NCI-H510A treated with DMSO at 0.1 percent for 48 hours (cell line): Measurements from ENCODE around the gene CIPC.

Experiments
- DNase-seq: peaks from one replicate; lab custom pipeline; 2025; lab: John Stamatoyannopoulos, UW

CIPC gene, protein sequence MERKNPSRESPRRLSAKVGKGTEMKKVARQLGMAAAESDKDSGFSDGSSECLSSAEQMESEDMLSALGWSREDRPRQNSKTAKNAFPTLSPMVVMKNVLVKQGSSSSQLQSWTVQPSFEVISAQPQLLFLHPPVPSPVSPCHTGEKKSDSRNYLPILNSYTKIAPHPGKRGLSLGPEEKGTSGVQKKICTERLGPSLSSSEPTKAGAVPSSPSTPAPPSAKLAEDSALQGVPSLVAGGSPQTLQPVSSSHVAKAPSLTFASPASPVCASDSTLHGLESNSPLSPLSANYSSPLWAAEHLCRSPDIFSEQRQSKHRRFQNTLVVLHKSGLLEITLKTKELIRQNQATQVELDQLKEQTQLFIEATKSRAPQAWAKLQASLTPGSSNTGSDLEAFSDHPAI

DNA sequence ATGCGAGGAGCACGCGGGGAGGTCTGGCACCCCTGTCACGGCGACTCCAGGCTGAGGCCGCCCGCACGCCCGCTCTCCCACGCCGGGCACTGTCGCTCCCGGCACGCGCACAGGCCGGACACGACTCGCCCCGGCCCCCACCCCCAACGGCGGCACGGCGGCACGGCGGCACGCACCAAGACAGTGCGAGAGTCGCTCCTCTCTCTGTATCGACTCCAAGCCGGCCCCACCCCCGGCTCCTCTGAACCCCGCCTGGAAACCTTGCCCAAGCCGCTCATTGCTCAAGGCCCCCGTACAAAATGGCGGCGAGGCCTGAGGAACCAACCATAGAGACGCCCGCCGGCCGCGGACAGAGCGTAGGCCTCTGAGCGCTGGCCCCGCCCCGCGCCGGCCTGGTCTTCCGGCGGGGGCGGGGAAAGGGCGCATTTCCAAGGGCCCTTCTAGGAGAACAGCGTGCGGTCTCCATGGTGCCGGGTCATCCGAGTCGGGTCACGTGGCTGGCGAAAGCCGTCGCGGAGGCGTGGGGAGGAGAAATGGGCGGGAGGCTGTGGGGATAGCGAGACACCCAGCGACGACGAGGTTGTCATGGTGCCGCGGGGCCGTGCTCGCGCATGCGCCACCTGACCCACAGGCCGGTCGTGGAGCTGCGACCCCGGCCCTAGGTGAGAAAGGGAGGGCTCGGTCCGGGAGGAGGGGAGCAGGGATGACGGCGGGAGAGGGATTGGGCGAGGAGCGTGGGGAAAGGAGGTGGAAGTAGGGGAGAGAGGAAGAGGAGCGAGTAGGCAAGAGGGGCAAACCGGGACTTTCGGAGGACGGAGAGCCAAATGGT is at the start of gene CIPC:
CIPC (plus strand) TSS at position 559 of the 829 bp plus-strand sequence. CDS start 7,451 bp downstream, outside the sequence.
- DNase-seq, result peak; percentile 96

DNA sequence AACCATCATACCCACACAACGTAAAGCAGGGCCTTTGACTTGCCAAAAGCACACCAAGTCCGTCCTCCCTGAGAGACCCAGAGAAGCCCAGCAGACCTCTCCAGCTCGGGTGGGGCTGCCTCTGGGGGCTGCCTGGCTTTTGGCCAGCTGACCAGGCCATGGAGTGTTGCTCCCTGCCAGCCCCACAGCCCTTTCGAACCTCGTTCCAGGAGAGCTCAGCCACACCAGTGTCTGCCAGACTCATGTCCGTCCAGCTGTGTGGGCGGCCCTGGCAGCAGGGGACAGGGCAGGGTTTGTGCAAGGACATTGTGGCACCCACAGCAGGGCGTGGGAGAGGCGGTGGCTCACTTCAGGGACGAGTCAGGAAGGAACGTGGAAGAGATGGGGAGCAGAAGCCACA is 46.9 kb upstream of the CIPC start:
- DNase-seq, result no peak

DNA sequence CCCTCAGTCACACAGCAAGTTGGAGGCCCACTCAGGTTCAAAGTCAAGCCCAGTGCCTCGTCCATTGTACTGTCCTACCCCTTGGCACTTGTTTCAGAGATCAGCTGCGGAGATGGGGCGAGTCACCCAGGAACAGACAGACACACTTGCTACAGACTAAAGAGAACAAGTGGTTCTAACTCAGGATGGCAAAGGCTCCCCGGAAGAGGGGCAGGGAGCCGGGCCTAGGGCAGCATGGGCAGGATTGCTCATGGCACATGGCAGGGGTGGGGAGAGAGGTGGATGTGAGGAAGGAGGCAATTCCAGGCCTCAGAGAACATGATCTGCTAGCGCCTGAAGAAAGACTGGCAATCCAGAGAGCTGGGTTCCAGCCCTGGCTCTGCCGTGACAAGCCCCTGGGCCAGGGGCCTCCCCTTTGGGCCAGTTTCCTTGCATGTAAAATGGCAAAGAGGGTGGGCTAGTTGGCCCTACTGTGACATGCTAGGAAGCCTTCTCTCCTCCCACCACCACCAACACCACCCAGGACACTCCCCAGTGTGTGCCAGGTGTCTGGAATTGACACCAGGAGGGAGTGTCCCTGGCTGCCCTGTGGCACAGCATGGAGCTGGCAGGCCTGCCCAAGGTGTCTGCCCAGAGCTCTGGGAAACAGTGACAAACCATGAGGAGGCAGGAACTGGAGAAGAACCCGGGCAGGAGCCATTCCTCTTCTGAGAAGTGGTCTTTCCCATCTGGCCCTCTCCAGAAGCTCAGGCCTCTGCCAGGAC is 45.6 kb upstream of the CIPC start:
- DNase-seq, result no peak

DNA sequence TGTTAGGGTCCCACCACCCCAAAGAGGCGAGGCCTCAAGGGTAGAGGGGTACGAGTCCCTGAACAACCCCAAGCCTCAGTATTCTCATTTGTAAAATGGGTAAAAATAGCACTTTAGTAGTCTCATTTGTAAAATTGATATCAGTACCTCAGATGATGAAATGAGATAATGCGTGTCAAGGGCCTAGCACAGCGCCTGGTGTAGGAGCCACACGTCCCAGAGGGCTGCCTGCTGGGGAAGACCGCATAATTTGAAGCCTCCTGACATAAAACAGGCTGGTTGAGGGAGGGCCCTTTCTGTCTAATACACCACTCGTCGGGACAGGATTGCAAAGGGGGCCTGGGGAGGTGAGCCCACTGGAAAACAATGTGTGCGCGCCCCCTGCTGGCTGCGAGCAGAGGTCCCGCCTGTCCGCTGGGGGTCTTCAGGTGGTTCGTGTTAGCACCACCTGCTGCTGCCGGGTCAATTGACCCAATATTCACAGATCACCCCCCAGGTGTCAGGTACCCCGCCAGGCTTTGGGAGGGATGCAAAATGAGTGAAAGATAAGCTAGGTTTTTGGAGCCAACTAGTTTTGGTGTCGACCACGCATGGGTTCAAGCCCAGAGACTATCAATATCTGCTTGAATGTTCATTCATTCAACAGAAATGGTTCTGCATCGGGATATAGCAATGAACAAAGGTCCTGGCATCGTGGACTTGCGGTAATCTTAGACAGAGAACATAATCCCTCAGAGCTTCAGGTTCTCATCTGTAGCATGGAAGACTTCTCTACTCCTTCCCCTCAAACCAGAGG is 44.8 kb upstream of the CIPC start:
- no peak for DNase-seq

DNA sequence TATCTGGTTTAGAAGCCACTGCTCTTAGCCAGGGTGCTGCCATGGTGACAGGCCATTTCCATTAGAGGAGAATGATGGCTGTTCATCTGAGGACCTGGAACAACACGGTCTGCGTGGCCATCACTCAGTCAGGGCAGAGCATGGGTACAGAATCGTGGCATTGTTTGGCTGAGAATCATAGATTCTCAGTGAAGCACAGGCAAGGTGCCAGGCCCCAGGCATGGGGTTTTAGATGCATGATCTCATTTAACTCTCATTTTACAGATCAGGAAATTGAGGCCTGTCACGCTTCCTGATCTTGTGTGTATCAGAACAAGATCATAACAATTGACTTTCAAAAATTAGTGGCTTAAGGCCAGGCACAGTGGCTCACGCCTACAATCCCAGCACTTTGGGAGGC is 42.8 kb upstream of the CIPC start:
- no peak for DNase-seq

DNA sequence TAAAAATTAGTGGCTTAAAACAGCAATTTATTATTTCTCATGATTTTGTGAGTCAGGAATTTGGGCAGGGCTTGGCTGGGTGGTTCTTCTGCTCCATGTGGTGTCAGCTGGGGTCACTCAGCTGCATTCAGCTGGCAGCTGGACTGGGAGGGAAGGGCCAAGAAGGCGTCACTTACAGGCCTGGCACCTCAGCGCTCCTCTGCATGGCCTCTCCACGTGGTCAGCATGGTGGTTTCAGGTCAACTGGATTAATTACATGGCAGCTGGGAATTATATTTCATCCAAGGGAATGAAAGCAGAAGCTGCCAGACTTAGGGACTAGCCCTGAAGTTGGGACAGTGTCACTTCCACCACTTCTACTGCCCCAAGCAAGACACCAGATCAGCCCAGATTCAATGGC is 42.1 kb upstream of the CIPC start:
- no peak for DNase-seq

DNA sequence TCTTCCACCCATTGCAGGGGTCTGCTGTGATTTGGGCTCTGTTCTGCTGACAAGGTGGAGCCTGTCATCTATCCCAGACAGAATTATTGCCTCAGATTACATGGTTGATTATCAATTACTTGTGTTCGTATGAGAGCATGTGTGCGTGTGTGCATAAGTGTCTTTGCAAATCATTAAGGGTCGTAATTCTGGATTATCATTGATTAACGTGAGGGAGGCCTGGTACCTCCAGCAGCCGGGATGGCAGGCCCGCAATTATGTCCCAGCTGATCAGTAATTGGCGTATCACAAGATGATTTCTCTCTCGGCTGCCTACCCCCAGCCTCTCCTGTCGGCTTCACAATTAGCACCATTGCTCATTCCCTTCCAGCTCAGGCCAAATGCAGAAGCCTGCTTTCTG is 39.9 kb upstream of the CIPC start:
- no peak for DNase-seq

DNA sequence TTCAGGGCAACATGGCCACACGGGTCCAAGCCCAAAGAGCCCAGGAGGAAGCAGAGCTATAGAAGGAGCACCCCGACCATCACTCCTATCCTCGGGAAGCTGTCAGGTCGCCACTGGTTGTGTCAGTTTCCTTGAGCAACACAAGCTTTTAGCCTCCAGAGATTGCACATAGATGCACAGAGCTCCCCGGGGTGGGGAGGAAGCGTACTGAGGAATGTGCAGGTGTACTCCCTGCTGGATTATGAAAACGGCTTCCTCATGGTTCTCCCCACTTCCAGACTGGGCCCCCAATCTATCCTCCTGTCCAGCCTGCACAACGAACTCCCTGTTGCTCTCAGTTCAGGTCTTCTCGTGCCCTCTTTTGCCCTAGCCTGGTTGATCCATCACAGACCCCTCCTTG is 39.3 kb upstream of the CIPC start:
- no peak for DNase-seq

DNA sequence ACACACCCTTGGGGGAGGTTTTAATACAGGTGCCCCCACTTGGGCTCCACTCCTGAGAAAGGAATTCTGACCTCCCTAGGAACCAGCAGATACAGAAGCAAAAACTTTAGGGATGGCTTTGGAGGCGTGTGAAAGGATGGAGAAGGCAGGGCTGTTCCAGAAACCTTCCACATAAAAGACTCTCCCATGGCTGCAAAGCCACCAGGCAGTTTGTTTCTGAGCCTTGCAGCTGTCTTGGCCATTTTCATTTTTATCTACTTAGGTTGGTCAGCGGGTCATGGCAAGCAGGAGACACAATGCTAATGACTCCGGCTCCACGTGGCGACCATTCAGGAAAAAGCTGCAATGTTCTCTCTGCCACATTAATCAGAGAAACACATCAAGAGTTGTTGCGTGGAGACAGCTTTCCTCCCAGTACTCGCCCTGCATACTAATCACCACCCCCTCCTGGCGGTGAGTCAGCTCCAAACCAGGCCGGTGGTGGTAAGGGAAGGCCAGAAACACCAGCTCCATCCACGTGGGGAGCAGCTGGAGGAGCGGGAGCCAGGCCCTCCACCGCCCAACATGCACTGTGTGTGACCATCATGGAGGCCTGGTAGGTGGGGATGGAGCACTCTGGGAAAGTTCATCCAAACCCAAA is 38.7 kb upstream of the CIPC start:
- peak; percentile 72 for DNase-seq

DNA sequence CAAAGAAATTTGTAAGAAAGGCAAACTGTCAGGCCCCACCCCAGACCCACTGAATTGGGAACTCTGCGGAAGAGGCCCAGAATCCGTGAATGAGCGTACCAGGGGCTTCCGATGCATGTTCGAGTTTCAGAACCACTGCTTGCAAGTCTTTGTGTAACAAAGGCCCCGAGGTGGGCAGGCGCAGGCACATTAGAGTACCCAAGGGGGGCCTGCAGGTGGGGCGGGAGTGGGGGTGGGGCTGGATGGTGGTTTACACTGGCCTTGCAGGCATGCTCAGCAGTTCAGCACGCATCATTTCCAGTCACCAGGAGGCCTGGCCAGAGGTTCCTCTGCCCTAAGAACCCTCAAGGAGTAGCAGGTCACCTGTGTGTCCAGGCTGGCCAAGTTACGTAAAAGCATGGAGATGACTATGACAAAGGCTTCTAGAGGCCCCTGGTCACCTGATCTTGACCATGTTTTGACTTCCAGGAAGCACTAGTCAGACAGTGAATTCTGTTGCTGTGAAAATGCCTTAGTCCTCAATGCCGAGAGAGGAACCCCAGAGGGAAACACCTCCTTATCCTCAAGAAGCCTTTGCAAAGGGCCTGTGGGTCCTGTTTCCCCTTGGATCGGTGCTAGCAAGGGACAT is 36.3 kb upstream of the CIPC start:
- no peak for DNase-seq

DNA sequence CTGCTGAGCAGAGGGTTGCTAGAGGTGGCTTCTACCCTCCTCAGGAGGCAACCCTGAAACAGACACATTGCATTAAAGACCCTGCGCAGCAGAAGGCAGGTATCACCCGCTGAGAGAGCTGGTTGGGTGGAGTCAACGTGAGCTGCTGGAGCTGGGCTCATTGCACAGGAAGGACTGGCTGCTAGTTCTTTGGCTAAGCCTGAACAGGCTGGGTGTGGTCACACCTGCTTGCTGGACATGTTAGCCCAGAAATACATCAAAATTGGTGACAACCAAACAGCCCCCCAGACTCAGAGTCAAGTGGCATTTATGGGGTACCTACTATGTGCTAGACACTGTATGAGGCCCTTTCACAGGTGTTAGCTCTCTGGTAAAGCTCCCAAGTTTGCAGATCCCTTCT is 35.8 kb upstream of the CIPC start:
- DNase-seq, result peak; percentile 33

DNA sequence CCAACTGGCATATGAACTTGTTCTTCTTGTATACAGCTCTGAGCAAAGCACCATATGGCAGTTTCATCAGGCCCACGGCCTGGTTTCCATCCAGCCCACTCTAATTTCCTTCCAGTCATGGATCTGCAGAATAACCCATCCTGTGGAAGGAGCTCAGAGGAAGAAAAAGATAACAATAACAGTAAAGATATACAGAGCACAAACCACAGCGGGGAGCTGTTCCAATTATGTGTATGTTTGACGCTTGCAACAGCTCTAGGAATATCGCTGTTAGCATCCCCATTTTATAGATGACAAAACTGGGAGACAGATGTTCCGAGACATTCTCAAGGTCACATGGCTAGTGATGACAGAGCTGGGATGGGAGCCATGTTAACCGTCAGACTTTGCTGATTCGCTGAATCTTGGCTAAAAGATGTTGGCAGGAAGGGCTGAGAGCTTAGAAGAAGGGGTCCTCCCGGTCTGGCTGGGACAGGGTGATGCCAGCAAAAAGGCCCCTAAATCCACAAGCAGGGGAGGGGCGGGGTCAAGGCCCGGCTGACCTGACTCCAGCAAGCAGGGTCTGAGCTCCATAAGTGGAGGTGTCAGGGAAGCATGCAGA is 34.4 kb upstream of the CIPC start:
- no peak for DNase-seq

DNA sequence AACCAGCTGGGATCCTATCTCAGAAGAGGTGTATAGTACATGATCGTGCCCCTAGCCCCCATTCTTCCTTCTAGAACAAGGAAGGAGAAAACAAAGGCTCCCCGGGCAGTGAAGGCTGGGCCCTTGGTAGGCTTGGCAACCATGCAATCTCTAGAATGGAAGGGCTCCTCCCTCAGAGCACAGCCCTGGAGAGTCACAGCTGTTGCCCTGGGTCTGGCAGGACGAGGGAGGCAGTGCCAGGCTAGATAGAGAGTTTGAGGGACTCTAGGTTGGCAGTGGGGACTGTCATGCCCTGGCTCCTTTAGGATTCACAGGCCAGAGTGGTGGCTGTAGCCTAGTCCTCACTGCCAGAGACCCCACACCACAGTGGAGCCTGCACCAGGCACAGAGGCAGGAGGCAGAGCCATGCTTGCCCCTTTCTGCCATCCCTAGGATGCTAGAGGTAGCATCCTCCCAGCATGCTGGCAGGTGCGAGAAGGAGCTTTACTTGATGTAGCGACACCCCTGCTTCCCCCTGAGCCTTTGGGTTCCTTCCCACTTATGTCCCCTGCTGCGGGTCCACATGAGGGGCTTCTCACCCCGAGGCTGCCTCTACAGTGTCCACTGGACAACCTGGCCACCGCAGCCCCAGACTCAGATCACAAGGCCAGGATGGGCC is 33.4 kb upstream of the CIPC start:
- no peak for DNase-seq

DNA sequence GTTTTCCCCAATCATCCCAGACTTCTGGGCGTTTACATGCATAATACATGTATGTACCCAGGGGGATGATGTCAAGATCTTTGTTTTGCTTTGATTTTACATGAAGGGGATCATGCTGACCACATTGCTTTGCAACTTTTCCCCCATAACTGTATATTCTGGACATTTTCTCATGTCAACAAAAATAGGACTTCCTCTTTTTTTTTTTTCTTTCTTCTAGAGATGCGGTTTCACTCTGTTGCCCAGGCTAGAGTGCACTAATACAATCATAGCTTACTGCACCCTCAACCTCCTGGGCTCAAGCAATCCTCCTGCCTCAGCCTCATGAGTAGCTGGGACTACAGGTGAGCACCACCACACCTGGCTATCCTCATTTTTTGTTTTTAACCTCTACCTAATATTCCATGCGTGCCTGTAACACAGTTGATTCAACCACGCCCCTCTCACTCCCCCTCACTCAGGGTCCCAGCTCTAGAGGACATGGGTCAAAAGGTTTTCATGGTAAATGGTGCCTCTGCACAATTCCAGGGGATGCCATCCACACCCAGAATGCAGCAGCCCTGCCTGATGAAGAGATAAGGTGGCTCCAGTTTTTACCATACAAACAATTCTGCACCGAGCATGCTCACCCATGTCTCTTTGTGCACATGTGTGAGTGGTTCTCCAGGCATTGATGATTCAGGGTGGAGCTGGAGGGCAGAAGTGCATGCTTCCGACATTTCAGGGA is 32.0 kb upstream of the CIPC start:
- no peak for DNase-seq

DNA sequence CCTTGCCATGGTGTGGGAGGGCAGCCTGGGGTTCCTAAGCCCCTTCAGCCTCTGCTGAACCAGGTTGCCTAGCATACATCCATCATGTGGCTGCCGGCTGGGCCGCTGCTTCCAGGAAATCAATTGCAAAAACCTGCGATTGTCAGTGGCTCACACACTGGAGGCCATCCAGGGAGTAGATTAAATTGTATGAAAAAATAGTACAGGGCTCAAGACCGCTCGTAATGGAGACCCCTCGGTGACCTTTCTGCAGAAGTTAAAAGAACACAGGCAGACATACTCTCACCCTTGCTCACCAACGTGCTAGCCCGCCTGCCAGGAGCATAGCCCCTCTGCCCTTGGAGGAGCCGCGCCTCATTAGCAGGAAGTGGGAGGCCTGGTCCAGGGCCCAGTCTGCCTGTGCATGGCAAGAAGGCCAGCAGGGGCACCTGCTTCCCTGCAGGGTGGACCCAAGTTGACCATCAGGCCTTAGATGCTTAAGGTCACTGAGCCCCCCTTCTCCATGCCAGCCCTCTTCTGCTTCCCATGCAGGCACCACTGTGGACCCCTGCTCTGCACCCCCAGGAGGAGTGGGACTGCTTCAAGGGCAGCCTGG is 31.4 kb upstream of the CIPC start:
- no peak for DNase-seq

DNA sequence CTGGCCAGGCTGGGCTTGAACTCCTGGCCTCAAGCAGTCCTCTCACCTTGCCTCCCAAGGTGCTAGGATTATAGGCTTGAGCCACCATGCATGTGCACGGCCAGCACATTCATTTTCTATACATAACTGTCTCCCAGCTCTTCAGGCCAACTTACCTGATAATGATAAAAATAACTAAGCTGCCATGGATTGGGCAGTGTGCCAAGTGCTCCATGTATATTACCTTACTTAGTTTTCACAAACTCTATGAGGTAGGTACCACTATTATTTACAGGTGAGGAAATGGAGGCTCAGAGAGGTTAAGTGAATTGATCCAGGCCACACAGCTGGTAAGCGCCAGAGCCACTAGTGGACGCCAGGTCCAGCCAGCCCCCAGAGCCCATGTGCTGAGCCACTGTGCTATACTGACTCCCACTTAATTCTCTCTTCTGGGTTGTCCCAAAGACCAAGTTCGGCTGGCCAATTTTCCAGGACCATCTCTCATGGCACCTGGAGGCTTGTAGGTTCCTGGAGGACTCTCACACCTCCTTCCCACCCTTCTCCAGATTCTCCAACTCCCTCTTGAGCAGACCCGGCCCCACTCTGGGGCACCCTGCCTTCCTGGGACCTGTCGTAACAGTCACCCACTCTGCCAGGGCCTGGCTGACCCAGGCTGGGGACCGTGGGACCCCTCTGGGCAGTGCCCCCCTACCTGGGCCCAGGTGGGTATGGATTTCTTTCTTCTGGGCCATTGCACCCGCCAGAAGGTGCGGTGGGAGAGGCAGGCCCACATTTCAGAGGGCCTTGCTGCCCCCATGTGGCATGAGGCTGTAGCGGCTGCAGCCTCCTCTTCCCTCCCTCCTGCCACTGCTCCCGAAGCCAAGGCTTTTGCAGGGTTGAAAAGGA is 30.2 kb upstream of the CIPC start:
- peak; percentile 84 for DNase-seq

DNA sequence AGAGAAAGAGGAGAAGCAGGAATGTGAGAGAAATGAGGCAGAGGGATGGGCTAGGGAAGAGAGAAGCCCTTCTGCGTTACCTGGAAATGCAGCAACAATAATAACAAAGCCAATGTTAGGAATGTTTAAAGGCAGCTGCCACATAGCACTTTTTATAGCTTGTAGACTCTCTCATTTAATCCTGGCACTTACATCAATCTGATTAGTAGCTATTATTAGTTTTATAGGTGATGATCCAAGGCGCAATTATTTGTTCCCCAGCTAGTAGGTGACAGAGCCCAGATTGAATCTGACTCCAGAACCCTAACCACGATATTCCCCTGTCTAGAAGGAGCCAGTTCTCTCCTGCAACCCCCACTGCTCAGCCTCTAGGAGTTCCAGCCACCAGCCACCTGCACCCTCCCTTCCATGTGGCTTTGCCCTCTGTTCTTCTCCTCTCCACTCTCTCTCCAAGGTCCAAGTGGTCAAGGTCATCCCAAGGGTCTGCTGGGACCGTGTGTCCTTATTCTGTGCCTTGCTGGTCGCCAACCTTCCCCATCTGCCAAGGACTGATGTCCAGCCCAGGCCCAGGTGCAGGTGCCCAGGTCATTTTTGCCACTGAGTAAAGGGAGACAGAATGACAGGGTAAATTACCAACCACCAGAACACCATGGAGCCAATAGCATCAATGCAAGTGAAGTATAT is 29.4 kb upstream of the CIPC start:
- no peak for DNase-seq
